ENCODE measurements around the gene UBR2. TPM values are rescaled to one million over a fixed set of nuclear protein-coding genes. Genes with fewer than 3 reads are reported as not detected.

Gene UBR2
- 10 to 100 TPM; 31.4 to 32.5 TPM for total RNA-seq

DNA sequence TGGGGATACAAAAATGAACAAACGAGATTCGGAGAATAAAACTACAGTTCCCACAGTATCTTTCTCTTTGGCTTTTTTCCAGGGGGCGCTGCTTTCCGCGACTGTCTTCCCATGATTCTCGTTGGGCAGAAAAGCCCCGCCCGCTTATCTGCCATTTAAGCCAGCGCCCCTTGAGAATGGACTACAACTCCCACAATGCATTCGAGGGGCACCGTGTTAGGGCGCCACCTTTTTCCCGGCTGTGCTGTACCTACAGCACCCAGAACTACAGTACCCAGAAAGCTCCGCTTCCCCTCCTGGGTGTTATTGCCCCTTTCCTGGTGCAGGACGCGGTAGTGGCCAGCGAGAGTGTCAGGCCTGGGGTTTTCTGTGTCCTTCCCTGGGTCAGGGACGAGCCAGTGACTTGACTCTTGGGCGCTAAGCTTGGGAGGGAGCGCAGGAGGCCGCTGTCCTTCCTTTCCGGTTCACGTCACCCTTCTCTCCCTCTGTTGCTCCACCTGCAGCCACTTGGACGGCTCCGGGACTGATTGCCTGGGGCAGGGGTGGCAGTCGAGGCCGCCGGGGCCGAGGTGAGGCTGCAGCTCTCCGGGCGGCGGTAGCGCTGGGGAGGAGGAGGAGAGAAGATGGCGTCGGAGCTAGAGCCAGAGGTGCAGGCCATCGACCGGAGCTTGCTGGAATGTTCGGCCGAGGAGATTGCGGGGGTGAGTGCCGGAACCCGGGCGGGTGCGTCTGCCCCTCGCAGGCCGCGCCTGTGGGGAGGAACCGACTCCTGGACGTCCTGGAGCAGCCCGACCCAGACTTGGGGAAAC is at the start of gene UBR2:
Gene UBR2, plus strand, starts transcription at position 333 of the 809 bp plus-strand sequence. Its CDS starts 291 bp downstream, at position 624.
- POLR2A ChIA-PET = interaction anchor here (0.7 to 2.3 kb wide), 5 partner anchors 16 to 316 kb away, joined by 3 to 8 read pairs (median 3); partner anchors contain the start of genes RPL7L1 and TBCC

GRCh38 chr6:42514745-42515144 is 49.1 kb upstream of the UBR2 start:
- H3K4me1 Mint-ChIP-seq (ENCODE audit: low read depth) = peaks cover 5% of the 10 kb centered on the region
- H3K27me3 Mint-ChIP-seq = no peaks in the 10 kb centered on the region
- POLR2A ChIA-PET = no interaction called here
- no peak for DNase-seq
- CTCF ChIA-PET = no interaction called here
- H3K36me3 Mint-ChIP-seq = peaks cover 1% of the 10 kb centered on the region
- intact Hi-C loops (cut with micrococcal nuclease) = no loop called here
- no peak overlapping the region for H3K4me3 Mint-ChIP-seq
- H3K27ac Mint-ChIP-seq = no peak overlapping the region
- H3K9me3 Mint-ChIP-seq = peaks cover under 1% of the 10 kb centered on the region

More for the DNA sequence above, at the start of gene UBR2:
- H3K36me3 Mint-ChIP-seq = peaks cover 12% of the 10 kb centered on the region
- CTCF ChIA-PET = interaction anchor here (0.5 to 8.8 kb wide), 25 partner anchors 8 to 526 kb away, joined by 3 to 81 read pairs (median 3); no protein-coding TSS in a partner anchor
- intact Hi-C loops (cut with micrococcal nuclease) = loop anchor here (1.0 to 5.0 kb wide), 6 partner anchors 315 to 643 kb away; partner anchors contain the start of genes BYSL, MED20, MRPS10 and RPL7L1
- H3K4me1 Mint-ChIP-seq (ENCODE audit: low read depth) = peaks cover 25% of the 10 kb centered on the region
- peak within 1 kb of the TSS; percentile 91 for H3K27ac Mint-ChIP-seq
- H3K4me3 Mint-ChIP-seq = peak within 1 kb of the TSS; percentile 83
- peak; percentile 96 for DNase-seq
- H3K9me3 Mint-ChIP-seq = no peaks in the 10 kb centered on the region
- no peaks in the 10 kb centered on the region for H3K27me3 Mint-ChIP-seq

- Mint-ChIP-seq H3K4me1 (ENCODE audit: low read depth) (peaks cover 21% of the 10 kb centered on the region), H3K4me3 (no peak overlapping the region), H3K36me3 (peaks cover 7% of the 10 kb centered on the region), H3K27me3 (peaks cover 1% of the 10 kb centered on the region), H3K27ac (no peak overlapping the region), H3K9me3 (peaks cover 8% of the 10 kb centered on the region)
- intact Hi-C loops (cut with micrococcal nuclease) = loop anchor here (1.0 to 5.0 kb wide), 5 partner anchors 17 to 132 kb away; partner anchors contain the start of gene TRERF1
- no peak for DNase-seq
- ChIA-PET POLR2A (interaction anchor here (1.2 kb wide), 1 partner anchor 10 kb away, joined by 3 read pairs; no protein-coding TSS in a partner anchor), CTCF (interaction anchor here (1.2 to 2.0 kb wide), 3 partner anchors 10 to 28 kb away, joined by 3 to 9 read pairs (median 5); no protein-coding TSS in a partner anchor)
Observed at GRCh38 chr6:42519779-42520178, 44.0 kb upstream of the UBR2 start.

GRCh38 chr6:42520786-42521607 is 42.8 kb upstream of the UBR2 start:
- Mint-ChIP-seq H3K4me3 (no peak overlapping the region), H3K27me3 (peaks cover 1% of the 10 kb centered on the region), H3K9me3 (peaks cover 8% of the 10 kb centered on the region), H3K4me1 (ENCODE audit: low read depth) (peaks cover 21% of the 10 kb centered on the region), H3K36me3 (peaks cover 7% of the 10 kb centered on the region), H3K27ac (peak overlapping the region; percentile 82)
- intact Hi-C loops (cut with micrococcal nuclease) = loop anchor here (1.0 to 5.0 kb wide), 6 partner anchors 19 to 181 kb away; partner anchors contain the start of gene TRERF1
- DNase-seq = peak; percentile 51
- ChIA-PET POLR2A (interaction anchor here (0.6 to 1.4 kb wide), 8 partner anchors 10 to 154 kb away, joined by 3 to 6 read pairs (median 3); no protein-coding TSS in a partner anchor), CTCF (interaction anchor here (1.2 to 2.0 kb wide), 5 partner anchors 11 to 27 kb away, joined by 3 to 11 read pairs (median 7); no protein-coding TSS in a partner anchor)

- Mint-ChIP-seq H3K27me3 (peaks cover 1% of the 10 kb centered on the region), H3K27ac (no peak overlapping the region), H3K36me3 (peaks cover 7% of the 10 kb centered on the region), H3K4me3 (no peak overlapping the region), H3K9me3 (peaks cover 8% of the 10 kb centered on the region), H3K4me1 (ENCODE audit: low read depth) (peaks cover 21% of the 10 kb centered on the region)
- DNase-seq = no peak
- ChIA-PET CTCF (interaction anchor here (1.6 kb wide), 2 partner anchors 10 to 26 kb away, joined by 7 to 11 read pairs; no protein-coding TSS in a partner anchor), POLR2A (no interaction called here)
- intact Hi-C loops (cut with micrococcal nuclease) = loop anchor here (5.0 kb wide), 4 partner anchors 70 to 135 kb away; partner anchors contain the start of gene TRERF1
Observed at GRCh38 chr6:42522036-42522435, 41.8 kb upstream of the UBR2 start.

GRCh38 chr6:42522942-42523814 is 40.7 kb upstream of the UBR2 start:
- DNase-seq = no peak
- Mint-ChIP-seq H3K36me3 (peaks cover 7% of the 10 kb centered on the region), H3K9me3 (peaks cover 8% of the 10 kb centered on the region), H3K4me1 (ENCODE audit: low read depth) (peaks cover 21% of the 10 kb centered on the region), H3K27ac (no peak overlapping the region), H3K4me3 (no peak overlapping the region), H3K27me3 (peaks cover 1% of the 10 kb centered on the region)
- intact Hi-C loops (cut with micrococcal nuclease) = loop anchor here (5.0 kb wide), 4 partner anchors 71 to 136 kb away; partner anchors contain the start of gene TRERF1
- CTCF ChIA-PET = interaction anchor here (1.0 to 1.6 kb wide), 2 partner anchors 9 to 24 kb away, joined by 3 to 11 read pairs; no protein-coding TSS in a partner anchor
- POLR2A ChIA-PET = no interaction called here

- Mint-ChIP-seq H3K27ac (no peak overlapping the region), H3K4me3 (no peak overlapping the region), H3K9me3 (peaks cover 2% of the 10 kb centered on the region), H3K4me1 (ENCODE audit: low read depth) (peaks cover 17% of the 10 kb centered on the region), H3K36me3 (peaks cover 1% of the 10 kb centered on the region), H3K27me3 (peaks cover 1% of the 10 kb centered on the region)
- DNase-seq = no peak
- intact Hi-C loops (cut with micrococcal nuclease) = no loop called here
- POLR2A ChIA-PET = no interaction called here
- CTCF ChIA-PET = no interaction called here
Observed at GRCh38 chr6:42525206-42525605, 38.6 kb upstream of the UBR2 start.

GRCh38 chr6:42526616-42527015 is 37.2 kb upstream of the UBR2 start:
- ChIA-PET POLR2A (no interaction called here), CTCF (no interaction called here)
- DNase-seq = no peak
- Mint-ChIP-seq H3K27me3 (peaks cover 1% of the 10 kb centered on the region), H3K9me3 (no peaks in the 10 kb centered on the region), H3K4me3 (no peak overlapping the region), H3K4me1 (ENCODE audit: low read depth) (peaks cover 4% of the 10 kb centered on the region), H3K36me3 (no peaks in the 10 kb centered on the region), H3K27ac (no peak overlapping the region)
- intact Hi-C loops (cut with micrococcal nuclease) = no loop called here

- no peak overlapping the region for H3K27ac Mint-ChIP-seq
- CTCF ChIA-PET = no interaction called here
- H3K27me3 Mint-ChIP-seq = peaks cover 1% of the 10 kb centered on the region
- intact Hi-C loops (cut with micrococcal nuclease) = no loop called here
- H3K9me3 Mint-ChIP-seq = no peaks in the 10 kb centered on the region
- DNase-seq = no peak
- POLR2A ChIA-PET = interaction anchor here (0.6 kb wide), 1 partner anchor 18 kb away, joined by 3 read pairs; no protein-coding TSS in a partner anchor
- H3K36me3 Mint-ChIP-seq = no peaks in the 10 kb centered on the region
- H3K4me3 Mint-ChIP-seq = no peak overlapping the region
- peaks cover 1% of the 10 kb centered on the region for H3K4me1 Mint-ChIP-seq (ENCODE audit: low read depth)
Observed at GRCh38 chr6:42527204-42527603, 36.6 kb upstream of the UBR2 start.

DNA sequence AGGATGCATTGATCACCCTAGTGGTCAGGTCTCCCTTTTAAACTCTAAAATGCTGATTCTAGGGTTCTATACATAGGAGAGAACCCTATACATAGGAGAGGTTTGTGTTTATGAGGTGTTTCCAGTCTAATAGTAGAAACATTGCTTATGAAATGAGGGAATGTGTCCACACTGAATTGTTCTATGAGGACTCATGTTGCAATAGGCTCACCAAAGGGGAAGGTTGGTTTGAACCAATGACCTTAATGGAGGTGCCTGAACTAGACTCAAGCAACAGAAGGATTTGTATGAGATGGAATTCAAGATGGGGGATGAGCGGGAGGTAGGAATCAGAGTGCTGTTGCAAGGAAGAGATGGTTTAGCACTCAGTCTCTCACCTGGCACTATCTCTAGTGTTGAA is 33.5 kb upstream of the UBR2 start:
- H3K4me1 Mint-ChIP-seq (ENCODE audit: low read depth) = peaks cover 4% of the 10 kb centered on the region
- no peak overlapping the region for H3K27ac Mint-ChIP-seq
- ChIA-PET CTCF (interaction anchor here (1.5 to 1.8 kb wide), 2 partner anchors 18 to 28 kb away, joined by 4 to 7 read pairs; no protein-coding TSS in a partner anchor), POLR2A (no interaction called here)
- no peak overlapping the region for H3K4me3 Mint-ChIP-seq
- no peaks in the 10 kb centered on the region for H3K36me3 Mint-ChIP-seq
- no peaks in the 10 kb centered on the region for H3K9me3 Mint-ChIP-seq
- no peaks in the 10 kb centered on the region for H3K27me3 Mint-ChIP-seq
- intact Hi-C loops (cut with micrococcal nuclease) = loop anchor here (5.0 kb wide), 1 partner anchor 268 kb away; no protein-coding TSS in a partner anchor
- DNase-seq = no peak

Measured in activated CD4-positive, alpha-beta memory T cell treated with anti-CD3 and anti-CD28 coated beads for 36 hours (primary cell).